ENCODE measurements around the gene MYBPH.

DNA sequence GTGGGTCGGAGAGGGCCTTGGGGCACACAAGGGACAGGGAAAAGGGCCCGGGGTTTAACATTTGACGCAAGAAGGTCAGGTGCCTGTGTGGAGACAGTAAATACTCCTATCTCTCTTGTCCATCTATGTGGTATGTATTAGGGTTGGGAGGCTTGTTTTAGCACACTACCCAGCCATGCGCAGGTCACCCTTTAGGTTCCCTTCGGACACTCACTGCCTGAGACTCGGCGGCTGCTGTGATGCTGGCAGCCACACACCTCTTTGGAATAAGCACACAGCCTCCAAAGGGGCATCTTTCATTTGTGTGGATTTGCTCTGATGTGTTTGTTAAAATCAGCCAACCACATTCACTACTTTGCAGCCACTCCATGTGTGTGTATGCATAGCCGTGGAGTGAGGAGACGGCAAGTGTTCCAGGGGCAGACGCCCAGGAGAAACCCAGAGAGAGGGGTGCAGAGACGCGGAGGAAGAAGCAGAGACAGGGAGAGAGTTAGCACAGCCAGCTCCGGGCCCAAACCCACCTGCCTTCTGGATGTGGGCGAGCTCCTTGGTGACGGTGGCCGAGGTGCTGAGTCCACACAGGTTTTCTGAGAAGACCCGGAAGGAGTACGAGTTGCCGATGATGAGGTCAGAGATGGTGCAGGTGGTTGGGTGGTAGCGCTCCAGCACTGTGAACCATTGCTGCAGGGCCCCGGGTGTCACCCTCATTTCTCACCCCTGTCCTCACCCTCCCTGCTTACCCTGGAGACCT is 5.7 kb downstream of the MYBPH start:
- TF ChIP-seq, protein P1, sequence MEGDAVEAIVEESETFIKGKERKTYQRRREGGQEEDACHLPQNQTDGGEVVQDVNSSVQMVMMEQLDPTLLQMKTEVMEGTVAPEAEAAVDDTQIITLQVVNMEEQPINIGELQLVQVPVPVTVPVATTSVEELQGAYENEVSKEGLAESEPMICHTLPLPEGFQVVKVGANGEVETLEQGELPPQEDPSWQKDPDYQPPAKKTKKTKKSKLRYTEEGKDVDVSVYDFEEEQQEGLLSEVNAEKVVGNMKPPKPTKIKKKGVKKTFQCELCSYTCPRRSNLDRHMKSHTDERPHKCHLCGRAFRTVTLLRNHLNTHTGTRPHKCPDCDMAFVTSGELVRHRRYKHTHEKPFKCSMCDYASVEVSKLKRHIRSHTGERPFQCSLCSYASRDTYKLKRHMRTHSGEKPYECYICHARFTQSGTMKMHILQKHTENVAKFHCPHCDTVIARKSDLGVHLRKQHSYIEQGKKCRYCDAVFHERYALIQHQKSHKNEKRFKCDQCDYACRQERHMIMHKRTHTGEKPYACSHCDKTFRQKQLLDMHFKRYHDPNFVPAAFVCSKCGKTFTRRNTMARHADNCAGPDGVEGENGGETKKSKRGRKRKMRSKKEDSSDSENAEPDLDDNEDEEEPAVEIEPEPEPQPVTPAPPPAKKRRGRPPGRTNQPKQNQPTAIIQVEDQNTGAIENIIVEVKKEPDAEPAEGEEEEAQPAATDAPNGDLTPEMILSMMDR (IDR thresholded peaks at IDR 0.05): no peak
- no peak for TF ChIP-seq POLR2A (IDR thresholded peaks at IDR 0.05)
